Sigmoid colon (tissue), 7 donors: ENCODE results near the gene SLC35G6. TPM values are rescaled to one million over a fixed set of nuclear protein-coding genes. Genes with fewer than 3 reads are reported as not detected.

Source experiments
- DNase-seq: peaks from one replicate; pipeline ENCODE4 v3.0.0-alpha.2; 2019
- H3K27ac ChIP-seq, 4 donors: fragments of 200-600 bp; sonication (generic); one replicate each; pipeline ENCODE4 v1.5.1; 2016 to 2019; ENCODE audit warnings: mild to moderate bottlenecking in 1 of 4
- H3K27me3 ChIP-seq, 3 donors: fragments of 200-600 bp; sonication (generic); one replicate each; pipeline ENCODE4 v1.5.1; 2019; ENCODE audit warnings: mild to moderate bottlenecking in 1 of 3
- H3K36me3 ChIP-seq, 4 donors: fragments of 200-600 bp; sonication (generic); one replicate each; pipeline ENCODE4 v1.5.1; 2016 to 2019
- H3K4me1 ChIP-seq, 4 donors: fragments of 200-600 bp; sonication (generic); one replicate each; pipeline ENCODE4 v1.5.1; 2017 to 2019
- H3K4me3 ChIP-seq, 4 donors: fragments of 200-600 bp; sonication (generic); one replicate each; pipeline ENCODE4 v1.5.1; 2017 to 2019; ENCODE audit warnings: mild to moderate bottlenecking in 2 of 4, moderate library complexity in 1 of 4
- H3K9me3 ChIP-seq, 4 donors: fragments of 200-600 bp in 3 of 4; sonication (generic) in 3 of 4; one replicate each; pipeline versions ENCODE4 v1.5.1 to v1.6.1; 2013 to 2019
- CTCF ChIP-seq, 4 experiments: fragments of 450-650 bp in 3 of 4; fragments of 200-600 bp in 1 of 4; IDR thresholded peaks; one replicate each; pipeline ENCODE4 v1.5.1; 2016 to 2019; ENCODE audit warnings: antibody characterized with exemption in 4 of 4, mild to moderate bottlenecking in 3 of 4, moderate library complexity in 2 of 4
- EP300 ChIP-seq, 4 donors: sonication (generic); formaldehyde crosslinking; IDR thresholded peaks; one replicate each; pipeline ENCODE4 v1.6.1; 2017; ENCODE audit warnings: antibody characterized with exemption in 4 of 4
- POLR2A ChIP-seq, 2 donors: fragments of 450-650 bp; IDR thresholded peaks; one replicate each; pipeline ENCODE4 v1.6.1; 2016; ENCODE audit warnings: antibody characterized with exemption in 2 of 2, mild to moderate bottlenecking in 2 of 2, moderate library complexity in 2 of 2
- POLR2AphosphoS5 ChIP-seq, 4 donors: sonication (generic); formaldehyde crosslinking; IDR thresholded peaks; one replicate each; pipeline ENCODE4 v1.6.1; 2017; ENCODE audit warnings: antibody characterized with exemption in 4 of 4
- WGBS, 2 donors: extraction: QIAGEN DNeasy Blood & Tissue Kit; methylation state at CpG; one replicate each; pipeline ENCODE4 v1.1.7; 2013; 5-methylcytosine and 5-hydroxymethylcytosine counted together
- intact Hi-C: fragments of 100-400 bp; cut with DNase I; formaldehyde crosslinking; loops from one replicate; pipeline ENCODE4 v1.15.1; 2023
- polyA plus RNA-seq, 3 donors: library from polyadenylated mRNA; stranded (reverse); fragments of 200-250 nt; gene quantifications; one replicate each; pipeline ENCODE4 v1.2.3, GENCODE V29; 2013
- total RNA-seq, 4 donors: library from RNA; depleted of rRNA; stranded (reverse); fragments of >200 nt; gene quantifications; one replicate each; pipeline ENCODE4 v1.1.0, GENCODE V29; 2016
- donor health status: healthy with polysubstance abuse.
- donor health status: Bipolar disorder and iron deficiency.
- donor health status: healthy.

Gene SLC35G6
- total and polyA plus RNA-seq, 7 donors = not detected

DNA sequence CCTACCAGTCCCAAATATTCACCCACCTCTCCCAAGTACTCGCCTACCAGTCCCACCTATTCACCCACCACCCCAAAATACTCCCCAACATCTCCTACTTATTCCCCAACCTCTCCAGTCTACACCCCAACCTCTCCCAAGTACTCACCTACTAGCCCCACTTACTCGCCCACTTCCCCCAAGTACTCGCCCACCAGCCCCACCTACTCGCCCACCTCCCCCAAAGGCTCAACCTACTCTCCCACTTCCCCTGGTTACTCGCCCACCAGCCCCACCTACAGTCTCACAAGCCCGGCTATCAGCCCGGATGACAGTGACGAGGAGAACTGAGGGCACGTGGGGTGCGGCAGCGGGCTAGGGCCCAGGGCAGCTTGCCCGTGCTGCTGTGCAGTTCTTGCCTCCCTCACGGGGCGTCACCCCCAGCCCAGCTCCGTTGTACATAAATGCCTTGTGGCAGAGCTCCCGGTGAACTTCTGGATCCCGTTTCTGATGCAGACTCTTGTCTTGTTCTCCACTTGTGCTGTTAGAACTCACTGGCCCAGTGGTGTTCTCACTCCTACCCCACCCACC is 32.7 kb downstream of the SLC35G6 start:
- no peak overlapping the region for H3K27ac ChIP-seq
- H3K36me3 ChIP-seq = peaks cover 7 to 54% (median 39%) of the 10 kb centered on the region in 4 donors
- WGBS, 2 donors = 82% methylated on average over 17 of the region's 17 CpGs

DNA sequence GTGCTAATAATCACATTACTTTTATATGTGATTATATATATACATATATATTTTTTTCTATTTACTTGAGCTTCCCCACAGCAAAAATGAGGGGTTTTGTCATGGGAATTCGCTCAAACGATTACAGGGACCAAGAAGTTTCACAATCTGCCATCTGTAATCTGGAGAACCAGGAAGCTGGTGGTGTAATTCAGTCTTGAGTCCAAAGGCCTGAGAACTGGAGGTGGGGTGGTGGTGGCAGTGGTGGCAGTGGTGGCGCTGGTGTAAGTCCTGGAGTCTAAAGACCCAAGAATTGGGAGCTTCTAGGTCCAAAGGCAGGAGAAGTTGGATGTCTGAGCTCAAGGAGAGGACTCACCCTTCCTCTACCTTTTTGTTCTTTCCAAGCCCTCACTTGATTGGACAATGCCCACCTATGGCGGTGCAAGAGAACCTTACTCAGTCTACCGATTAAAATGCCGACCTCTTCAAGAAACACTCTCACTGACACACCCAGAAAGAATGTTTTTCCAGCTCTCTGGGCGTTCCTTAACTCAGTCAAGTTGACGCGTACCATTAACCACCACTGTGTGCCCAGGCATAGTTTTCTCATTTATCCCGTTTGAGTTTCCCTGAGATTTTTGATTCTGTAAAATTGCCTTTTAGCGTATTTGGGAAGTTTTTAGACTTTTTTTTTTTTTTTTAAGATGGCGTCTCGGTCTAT is 34.8 kb downstream of the SLC35G6 start:
- Histone ChIP-seq H3K4me3 (no peak overlapping the region), H3K27me3 (no peaks in the 10 kb centered on the region), H3K9me3 (no peaks in the 10 kb centered on the region), H3K36me3 (peaks cover 0 to 33% (median 25%) of the 10 kb centered on the region in 4 donors), H3K4me1 (no peaks in the 10 kb centered on the region), H3K27ac (no peak overlapping the region)
- no peak for DNase-seq
- WGBS, 2 donors = 75 to 84% methylated on average over 13 of the region's 13 CpGs
- TF ChIP-seq EP300 (IDR thresholded peaks at IDR 0.05) (no peak), POLR2A (IDR thresholded peaks at IDR 0.05) (no peak), CTCF (IDR thresholded peaks at IDR 0.05) (no peak), POLR2AphosphoS5 (IDR thresholded peaks at IDR 0.05) (no peak)
- intact Hi-C loops = loop anchor here (2.0 to 10.0 kb wide), 2 partner anchors 73 to 169 kb away; partner anchors contain the start of genes TP53 and WRAP53

More for the DNA sequence above, 32.7 kb downstream of the SLC35G6 start:
- intact Hi-C loops = loop anchor here (1.0 to 10.0 kb wide), 3 partner anchors 47 to 171 kb away; partner anchors contain the start of genes SENP3, TP53 and WRAP53
- no peaks in the 10 kb centered on the region for H3K27me3 ChIP-seq
- H3K4me3 ChIP-seq = no peak overlapping the region
- no peak for DNase-seq
- no peaks in the 10 kb centered on the region for H3K9me3 ChIP-seq
- no peaks in the 10 kb centered on the region for H3K4me1 ChIP-seq
- TF ChIP-seq POLR2A (IDR thresholded peaks at IDR 0.05) = no peak
- no peak for TF ChIP-seq CTCF (IDR thresholded peaks at IDR 0.05)
- TF ChIP-seq POLR2AphosphoS5 (IDR thresholded peaks at IDR 0.05) = no peak
- TF ChIP-seq EP300 (IDR thresholded peaks at IDR 0.05) = no peak

GRCh38 chr17:7523033-7523432 is 41.8 kb downstream of the SLC35G6 start:
- WGBS, 2 donors = 47 to 51% methylated on average over 10 of the region's 10 CpGs
- intact Hi-C loops = no loop called here
- Histone ChIP-seq H3K27ac (no peak overlapping the region), H3K4me3 (no peak overlapping the region), H3K9me3 (no peaks in the 10 kb centered on the region), H3K4me1 (no peaks in the 10 kb centered on the region), H3K27me3 (no peaks in the 10 kb centered on the region), H3K36me3 (no peaks in the 10 kb centered on the region)
- TF ChIP-seq CTCF (IDR thresholded peaks at IDR 0.05) = peak; percentile 19 to 36 (median 31)
- no peak for TF ChIP-seq POLR2AphosphoS5 (IDR thresholded peaks at IDR 0.05)
- no peak for TF ChIP-seq EP300 (IDR thresholded peaks at IDR 0.05)
- DNase-seq = no peak

GRCh38 chr17:7528842-7529241 is 47.6 kb downstream of the SLC35G6 start:
- intact Hi-C loops = no loop called here
- Histone ChIP-seq H3K4me1 (no peaks in the 10 kb centered on the region), H3K27me3 (no peaks in the 10 kb centered on the region), H3K9me3 (no peaks in the 10 kb centered on the region), H3K36me3 (no peaks in the 10 kb centered on the region), H3K27ac (no peak overlapping the region), H3K4me3 (no peak overlapping the region)
- TF ChIP-seq CTCF (IDR thresholded peaks at IDR 0.05) (no peak), POLR2AphosphoS5 (IDR thresholded peaks at IDR 0.05) (no peak), POLR2A (IDR thresholded peaks at IDR 0.05) (no peak)
- no peak for DNase-seq
